AG10803 (cell line): ENCODE measurements around the gene INTS12.

ENCODE experiments used
- DNase-seq: peaks from one replicate; pipeline ENCODE4 v3.0.0; 2010; ENCODE audit warnings: low read depth
- H3K4me3 ChIP-seq: 2 replicates; pipeline ENCODE4 v1.5.1; 2011; ENCODE audit warnings: mild to moderate bottlenecking, low read length, control low read depth
- CTCF ChIP-seq: conservative IDR thresholded peaks from 2 replicates; pipeline ENCODE4 v1.5.1; 2011; ENCODE audit warnings: mild to moderate bottlenecking, low read length, control low read depth, inconsistent platforms

The INTS12 gene

GRCh38 chr4:105661028-105661427 is 47.5 kb downstream of the INTS12 start:
- TF ChIP-seq CTCF: no peak
- no peak for DNase-seq
- H3K4me3 ChIP-seq: no peak overlapping the region

- no peak for TF ChIP-seq CTCF
- H3K4me3 ChIP-seq: no peak overlapping the region
- DNase-seq: no peak
Observed at GRCh38 chr4:105659190-105659589, 49.3 kb downstream of the INTS12 start.

DNA sequence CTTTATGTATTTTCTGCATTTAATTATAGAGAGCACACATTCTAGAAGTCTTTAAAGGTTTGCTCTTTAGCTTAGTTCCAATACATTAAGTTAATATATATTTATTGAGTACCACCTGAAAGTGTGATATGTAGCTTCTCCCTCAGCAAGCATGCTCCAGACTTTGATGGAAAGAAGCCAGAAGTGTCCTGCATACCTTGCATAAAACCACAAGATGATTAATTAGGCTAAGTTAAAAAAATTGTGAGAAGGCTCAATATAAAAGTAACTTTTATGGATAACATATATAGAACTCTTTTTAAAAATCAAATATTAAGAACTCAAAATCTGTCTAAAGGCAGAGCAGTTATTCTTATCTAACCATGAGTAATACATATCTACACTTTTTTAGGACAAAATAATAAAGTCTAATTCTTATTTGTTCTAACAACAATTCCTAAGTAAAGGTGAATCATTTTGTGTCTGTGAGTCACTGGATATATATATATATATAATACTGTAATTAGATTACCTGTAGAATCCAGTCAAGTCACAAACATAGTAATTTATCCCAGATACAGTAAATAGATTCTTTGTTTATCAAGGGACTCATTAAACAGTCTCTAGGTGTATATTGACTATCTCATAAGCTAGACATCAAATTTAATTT is 51.2 kb downstream of the INTS12 start:
- no peak for TF ChIP-seq CTCF
- DNase-seq: no peak
- no peak overlapping the region for H3K4me3 ChIP-seq

DNA sequence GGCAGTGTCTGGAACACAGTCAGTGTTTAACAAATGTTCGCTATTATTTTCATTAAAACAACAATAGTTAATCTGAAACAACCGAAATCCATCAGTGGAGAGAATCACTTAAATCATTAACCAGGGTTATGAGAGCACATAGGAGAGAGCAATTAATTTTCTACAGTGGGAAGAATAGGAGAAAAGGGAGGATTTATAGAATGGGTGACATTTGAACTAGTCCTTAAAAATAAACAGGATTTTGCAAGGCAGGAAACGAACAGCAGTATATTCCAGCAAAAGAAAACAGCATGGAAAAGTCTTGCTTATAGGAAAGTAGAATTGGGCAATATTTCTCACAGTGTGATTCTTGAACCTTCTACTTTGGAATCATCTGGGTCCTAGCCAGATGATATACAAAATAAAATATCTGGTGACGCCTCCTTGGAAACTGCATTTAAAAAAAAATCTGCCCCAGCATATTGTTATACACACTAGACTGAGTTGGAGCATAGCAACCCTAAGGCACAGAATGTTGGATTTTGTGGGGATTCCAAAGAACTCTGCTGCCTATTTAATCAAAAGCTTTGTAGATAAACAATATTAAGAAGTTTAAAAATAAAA is 56.1 kb downstream of the INTS12 start:
- no peak for TF ChIP-seq CTCF
- DNase-seq: no peak
- no peak overlapping the region for H3K4me3 ChIP-seq

GRCh38 chr4:105651884-105652283 is 56.6 kb downstream of the INTS12 start:
- H3K4me3 ChIP-seq: no peak overlapping the region
- DNase-seq: no peak
- TF ChIP-seq CTCF: no peak

DNA sequence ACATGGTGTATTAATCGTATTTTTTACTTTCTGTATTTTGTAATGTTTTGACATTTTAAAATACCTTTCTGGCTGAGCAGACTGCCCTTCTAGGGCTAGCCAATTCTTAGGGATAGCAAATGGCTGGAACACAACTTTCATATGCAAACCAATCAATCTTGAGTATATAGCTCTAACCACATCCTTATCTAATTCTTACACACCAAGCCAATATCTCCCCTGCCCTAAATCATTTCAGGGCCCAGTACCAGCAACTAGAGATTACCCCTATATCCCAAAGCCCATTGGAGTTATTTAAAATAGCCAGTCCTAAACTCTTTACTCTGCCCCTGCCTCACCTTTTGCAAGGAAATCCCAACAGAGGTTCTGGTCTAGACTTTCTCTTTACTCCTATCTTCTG is 58.3 kb downstream of the INTS12 start:
- H3K4me3 ChIP-seq: no peak overlapping the region
- no peak for TF ChIP-seq CTCF
- DNase-seq: no peak

- DNase-seq: no peak
Observed at GRCh38 chr4:105645440-105645839, 63.0 kb downstream of the INTS12 start.

More at GRCh38 chr4:105645440-105645839, 63.0 kb downstream of the INTS12 start:
- H3K4me3 ChIP-seq: no peak overlapping the region
- no peak for TF ChIP-seq CTCF
